HG03432 (cell line): ENCODE data around the gene ENTPD1.
"Not testable (repeated sequence)": the region's sequence is repeated elsewhere in the genome, so short reads cannot be mapped to it uniquely, and the experiment has no call there.

ENCODE experiments used
- ATAC-seq: cut with Tn5 transposase; IDR thresholded peaks from one replicate; pipeline ENCODE4 v1.9.1; 2021; ENCODE audit warnings: mild to moderate bottlenecking, moderate library complexity; ENCODE audit not compliant: unreplicated experiment

ENTPD1 gene

GRCh38 chr10:95907456-95908253 lies 151.7 kb downstream of the ENTPD1 start, which contains the start of gene CC2D2B:
TSS of gene CC2D2B (plus strand) at chr10:95907975. CDS start at chr10:95911324, 3,349 bp downstream.
- peak; percentile 95 for ATAC-seq

GRCh38 chr10:95908450-95908849 lies 152.5 kb downstream of the ENTPD1 start:
- no peak for ATAC-seq

GRCh38 chr10:95909561-95909960 lies 153.6 kb downstream of the ENTPD1 start:
- no peak for ATAC-seq

GRCh38 chr10:95916039-95916438 lies 160.1 kb downstream of the ENTPD1 start:
- ATAC-seq: not testable (repeated sequence)
